Suppressor macrophage treated with lipopolysaccharide for 4 hours (primary cell): ENCODE measurements around the gene HTT.
A peak's percentile ranks its signal among the peaks of the same experiment; 100 is the strongest.

Source experiments
- DNase-seq: peaks from one replicate; pipeline ENCODE4 v3.0.0-alpha.2; 2020

HTT gene

DNA sequence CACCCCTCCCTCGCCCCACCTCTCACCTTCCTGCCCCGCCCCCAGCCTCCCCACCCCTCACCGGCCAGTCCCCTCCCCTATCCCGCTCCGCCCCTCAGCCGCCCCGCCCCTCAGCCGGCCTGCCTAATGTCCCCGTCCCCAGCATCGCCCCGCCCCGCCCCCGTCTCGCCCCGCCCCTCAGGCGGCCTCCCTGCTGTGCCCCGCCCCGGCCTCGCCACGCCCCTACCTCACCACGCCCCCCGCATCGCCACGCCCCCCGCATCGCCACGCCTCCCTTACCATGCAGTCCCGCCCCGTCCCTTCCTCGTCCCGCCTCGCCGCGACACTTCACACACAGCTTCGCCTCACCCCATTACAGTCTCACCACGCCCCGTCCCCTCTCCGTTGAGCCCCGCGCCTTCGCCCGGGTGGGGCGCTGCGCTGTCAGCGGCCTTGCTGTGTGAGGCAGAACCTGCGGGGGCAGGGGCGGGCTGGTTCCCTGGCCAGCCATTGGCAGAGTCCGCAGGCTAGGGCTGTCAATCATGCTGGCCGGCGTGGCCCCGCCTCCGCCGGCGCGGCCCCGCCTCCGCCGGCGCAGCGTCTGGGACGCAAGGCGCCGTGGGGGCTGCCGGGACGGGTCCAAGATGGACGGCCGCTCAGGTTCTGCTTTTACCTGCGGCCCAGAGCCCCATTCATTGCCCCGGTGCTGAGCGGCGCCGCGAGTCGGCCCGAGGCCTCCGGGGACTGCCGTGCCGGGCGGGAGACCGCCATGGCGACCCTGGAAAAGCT, at the start of gene HTT, which contains the start of gene HTT-AS:
Gene HTT (plus strand): TSS at position 604 of the 768 bp plus-strand sequence. CDS start 145 bp downstream, at position 749.
Gene HTT-AS (minus strand): TSS at position 461 of the 768 bp plus-strand sequence.
- DNase-seq, result peak; percentile 98

DNA sequence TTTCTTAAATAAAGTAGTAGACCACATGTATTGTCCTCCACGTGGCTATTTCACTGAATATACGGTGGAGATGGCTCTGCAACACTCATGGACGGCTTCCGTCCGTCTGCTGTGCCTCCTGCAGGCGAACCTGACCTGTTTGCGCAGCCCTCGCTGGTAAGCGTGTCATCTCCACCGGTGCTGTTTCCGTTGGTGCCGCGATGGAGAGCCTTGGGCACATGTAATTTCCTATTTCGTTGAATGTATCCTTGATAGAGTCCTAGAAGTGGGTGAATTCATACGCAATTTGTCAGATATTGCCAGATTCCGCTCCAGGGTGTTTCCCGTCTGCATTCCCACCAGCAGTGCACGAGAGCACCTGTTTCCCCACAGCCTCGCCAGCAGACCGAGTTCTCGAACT, 48.6 kb upstream of the HTT start:
- no peak for DNase-seq

DNA sequence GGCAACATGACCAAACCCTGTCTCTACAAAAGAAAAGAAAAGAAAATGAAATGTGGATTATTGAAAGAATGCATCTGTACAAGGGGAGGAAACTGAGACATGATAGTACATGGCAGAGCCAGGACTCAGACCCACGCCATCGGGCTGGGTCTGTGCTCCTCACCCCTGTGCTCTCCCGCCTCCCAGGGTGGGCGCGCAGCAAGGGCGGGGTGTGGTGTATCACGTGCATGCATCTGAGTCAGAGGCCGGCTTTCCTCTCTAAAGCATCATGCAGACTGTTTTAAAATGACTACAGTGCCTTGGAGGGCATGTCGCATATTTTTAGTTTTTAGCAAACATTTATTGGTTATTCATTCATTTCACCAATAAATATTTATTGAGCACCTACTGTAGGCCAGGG, 47.9 kb upstream of the HTT start:
- DNase-seq, result no peak

DNA sequence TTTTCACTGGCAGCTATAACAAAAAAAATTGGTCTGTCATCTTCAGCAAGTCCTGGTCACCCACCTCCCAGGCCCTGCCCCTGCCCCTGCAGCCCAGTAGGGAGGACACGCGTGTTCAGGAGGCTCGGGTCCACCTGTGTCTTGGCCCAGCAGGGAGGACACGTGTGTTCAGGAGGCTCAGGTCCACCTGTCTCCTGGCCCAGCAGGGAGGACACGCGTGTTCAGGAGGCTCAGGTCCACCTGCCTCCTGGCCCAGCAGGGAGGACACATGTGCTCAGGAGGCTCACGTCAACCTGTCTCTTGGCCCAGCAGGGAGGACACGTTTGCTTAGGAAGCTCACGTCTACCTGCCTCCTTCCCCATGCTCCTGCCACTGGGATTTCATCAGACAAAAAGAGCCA, 45.0 kb upstream of the HTT start:
- no peak for DNase-seq

DNA sequence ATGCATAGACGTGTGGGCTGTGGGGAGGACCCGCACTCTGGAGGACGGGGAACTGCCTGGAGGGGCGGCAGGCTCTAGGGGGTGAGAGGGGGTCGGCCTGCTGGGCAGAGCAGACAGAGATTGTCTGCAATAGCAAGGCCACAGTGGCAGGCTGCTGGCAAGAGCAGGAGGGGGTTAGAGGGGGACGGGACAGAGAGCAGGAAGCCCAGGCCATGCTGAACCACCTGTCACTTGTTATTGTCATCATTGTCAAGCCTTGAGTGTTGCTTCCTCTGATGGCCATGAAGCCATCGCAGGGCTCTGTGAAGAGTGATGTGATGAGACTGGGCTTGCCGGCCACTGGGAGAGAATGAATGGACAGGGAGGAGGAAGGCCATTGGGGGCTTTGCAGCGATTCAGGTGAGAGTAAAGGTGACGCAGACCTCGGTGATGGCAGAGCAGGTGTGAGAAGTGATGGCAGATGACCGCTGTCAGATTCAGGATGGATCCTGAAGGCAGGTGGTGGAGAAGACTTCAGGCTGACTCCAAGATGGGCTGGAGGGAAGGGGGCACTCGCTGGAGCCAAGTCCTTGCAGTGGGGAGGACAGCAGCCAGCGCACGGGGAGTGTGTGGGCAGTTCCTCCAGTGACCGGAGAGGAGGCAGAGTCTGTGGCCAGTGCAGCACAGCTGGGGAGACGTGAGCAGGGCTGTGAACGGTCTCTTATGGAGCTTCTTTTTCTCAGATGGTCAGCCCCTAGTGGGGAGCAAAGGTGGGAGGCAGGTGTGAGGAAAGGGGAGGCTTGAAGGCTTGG, 43.7 kb upstream of the HTT start:
- DNase-seq, result no peak

DNA sequence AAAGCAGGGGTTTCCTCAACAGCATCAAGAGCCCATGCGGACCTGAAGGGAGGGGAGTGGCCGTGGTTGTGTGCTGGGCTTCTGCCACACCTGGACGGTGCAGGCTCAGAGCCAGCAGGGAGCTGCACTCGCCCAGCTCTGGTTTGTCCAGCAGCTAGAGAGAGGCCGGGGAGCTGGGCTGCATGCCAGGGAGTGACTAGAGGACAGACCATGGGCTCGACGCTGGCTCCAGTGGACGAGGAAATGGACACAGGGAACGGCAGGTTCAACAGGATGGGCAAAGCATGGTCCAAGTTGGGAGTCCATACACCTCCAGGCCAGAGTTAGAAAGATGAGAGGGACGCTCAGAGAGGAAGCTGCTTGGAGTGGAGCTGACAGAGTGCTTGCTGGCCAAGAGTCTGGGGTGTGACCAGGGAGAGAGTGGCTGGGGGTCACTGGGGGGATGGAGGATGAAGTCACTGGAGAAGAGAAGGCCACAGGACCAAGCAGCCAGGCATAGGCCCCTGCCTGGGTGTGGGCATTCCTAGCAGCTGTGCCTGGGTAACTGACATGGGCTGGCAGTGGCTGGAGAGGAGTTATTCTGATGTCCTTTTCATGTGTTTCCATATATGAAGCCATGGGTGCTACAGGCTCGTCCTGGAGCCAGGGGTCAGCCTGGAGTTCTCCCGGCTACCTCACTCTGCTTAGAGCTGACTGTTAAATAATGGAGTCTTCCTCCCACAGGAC, 43.0 kb upstream of the HTT start:
- no peak for DNase-seq

DNA sequence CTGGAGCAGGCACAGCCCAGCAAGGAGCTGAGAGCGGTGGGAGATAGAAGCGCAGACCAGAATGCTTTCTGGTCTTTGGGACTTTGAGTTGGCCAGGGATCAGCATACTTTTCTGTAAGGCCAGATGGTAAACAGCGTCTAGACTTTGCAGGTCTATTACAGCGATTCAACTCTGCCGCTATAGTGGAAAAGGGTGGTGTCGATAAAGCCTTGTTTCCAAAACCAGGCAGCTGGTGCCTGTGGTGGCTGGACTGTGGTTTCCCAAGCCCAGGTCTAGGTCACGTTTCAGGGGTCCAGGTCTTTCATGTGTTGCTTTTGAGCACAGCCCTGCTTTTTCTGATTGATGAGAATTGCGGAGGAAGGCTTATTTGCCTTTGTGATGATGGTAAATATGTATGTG, 40.2 kb upstream of the HTT start:
- no peak for DNase-seq

DNA sequence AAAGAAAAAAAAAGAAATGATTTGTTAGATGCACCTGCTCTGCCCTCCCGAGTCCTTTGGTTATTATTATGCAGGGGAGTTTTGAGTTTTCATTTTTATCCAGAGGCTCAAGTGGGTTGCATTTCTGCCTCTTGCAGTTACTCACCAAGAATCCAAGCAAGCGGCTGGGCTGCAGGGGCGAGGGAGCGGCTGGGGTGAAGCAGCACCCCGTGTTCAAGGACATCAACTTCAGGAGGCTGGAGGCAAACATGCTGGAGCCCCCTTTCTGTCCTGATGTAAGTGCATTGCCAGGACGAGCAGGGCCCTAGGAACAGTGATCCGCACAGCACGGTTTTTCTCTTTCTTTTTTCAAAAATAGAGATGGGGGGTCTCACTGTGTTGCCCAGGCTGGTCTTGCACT, 39.2 kb upstream of the HTT start:
- DNase-seq, result no peak

DNA sequence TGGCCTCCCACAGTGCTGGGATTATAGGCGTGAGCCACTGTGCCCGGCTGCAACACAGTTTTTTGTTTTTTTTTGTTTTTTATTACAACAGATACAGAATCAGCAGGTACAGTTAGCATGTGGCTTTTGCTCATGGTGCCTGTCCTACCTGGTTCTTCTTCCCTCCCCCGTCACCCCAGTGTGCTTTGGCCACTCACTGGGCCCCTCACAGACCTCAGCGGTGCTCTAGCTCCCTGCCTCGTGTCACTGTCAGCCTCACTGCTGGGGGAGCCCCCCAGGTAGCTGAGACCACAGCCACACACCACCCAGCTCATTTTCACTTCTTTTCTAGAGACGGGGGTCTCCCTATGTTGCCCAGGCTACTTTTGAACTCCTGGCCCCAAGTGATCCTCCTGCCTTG, 38.8 kb upstream of the HTT start:
- DNase-seq, result no peak

DNA sequence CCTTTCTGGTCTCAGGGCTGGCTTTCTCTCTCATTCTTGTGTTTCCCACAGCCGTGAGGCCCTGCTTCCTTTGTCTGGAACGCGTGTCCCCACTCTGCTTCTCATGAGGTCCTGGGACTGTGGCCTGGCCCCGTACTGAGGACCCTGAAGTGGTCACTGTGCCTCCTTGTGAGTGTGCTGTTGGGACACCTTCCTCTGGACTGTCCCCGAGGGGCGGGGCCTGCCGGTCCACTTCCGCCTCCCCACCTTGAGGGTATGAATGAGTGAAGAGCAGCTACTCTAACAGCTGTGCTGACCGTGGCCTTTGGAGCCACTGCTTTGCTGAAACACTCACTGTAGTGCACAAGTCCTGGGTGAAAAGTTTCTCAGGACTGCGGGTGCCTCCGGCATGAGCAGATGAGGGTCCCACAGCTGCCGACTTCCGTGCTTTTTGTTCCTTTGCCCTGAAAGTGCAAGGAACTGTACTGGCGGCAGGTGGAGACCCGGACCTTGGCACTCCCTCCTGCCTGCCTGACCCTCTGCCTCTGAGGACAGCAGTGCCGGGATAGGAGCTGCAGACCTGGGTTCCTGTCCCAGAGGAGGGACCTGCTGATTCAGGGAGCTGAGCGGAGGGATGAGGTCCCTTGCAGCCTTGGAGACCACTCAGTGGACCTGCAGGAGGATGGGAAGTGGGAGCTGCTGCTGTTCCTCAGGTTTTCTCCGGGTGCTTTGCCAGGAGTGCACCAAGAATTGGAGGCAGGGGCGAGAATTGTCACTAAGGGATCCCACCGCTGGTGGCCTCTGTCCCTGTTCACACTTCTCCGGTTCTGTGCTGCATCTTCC, 38.1 kb upstream of the HTT start:
- no peak for DNase-seq

DNA sequence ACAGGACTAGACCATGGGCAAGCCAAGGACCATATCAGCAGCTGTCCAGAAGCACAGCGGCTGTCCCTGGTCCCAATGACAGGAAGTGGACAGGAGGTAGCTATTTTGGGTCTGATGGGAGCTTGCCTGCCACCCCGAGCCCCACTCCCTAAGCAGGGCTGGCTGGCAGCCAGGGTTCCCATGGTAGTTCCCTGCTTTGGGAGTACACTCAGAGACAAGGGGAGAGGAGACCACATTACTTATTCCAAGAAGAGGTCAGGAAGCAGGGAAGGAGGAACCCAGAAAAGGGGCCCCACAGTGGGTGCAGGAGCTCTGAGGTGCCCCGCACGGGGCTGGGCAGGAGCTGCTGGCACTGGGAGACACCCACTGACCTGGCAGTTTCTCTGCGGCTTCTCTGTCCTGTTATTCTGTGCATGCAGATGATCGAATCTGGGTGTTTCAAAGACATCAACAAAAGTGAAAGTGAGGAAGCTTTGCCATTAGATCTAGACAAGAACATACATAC, 36.5 kb upstream of the HTT start:
- peak; percentile 49 for DNase-seq

DNA sequence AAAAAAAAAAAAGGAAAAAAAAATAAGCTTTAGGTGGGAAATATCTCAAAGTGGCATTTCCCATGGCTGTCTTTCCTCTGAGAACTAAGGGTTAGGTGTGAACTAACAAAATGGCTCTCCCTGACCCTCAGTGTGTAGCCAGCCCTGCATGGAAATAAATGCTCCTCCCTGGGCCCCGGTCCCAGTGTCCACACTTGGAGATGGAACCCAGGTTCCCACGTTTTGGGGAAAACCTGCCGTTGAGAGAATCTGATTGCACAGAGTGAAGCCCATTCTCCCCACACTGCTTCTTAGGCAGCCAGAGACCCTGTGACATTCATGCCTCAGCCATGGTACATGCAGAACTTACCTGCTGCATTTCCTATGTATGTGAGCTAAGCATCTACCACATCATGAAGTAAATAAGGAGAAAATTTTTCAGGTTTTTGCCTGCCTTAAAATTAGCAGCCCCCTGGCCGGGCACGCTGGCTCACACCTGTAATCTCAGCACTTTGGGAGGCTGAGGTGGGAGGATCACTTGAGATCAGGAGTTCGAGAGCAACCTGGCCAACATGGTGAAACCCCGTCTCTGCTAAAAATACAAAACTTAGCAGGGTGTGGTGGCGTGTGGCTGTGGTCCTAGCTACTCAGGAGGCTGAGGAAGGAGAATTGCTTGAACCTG, 34.6 kb upstream of the HTT start:
- no peak for DNase-seq

DNA sequence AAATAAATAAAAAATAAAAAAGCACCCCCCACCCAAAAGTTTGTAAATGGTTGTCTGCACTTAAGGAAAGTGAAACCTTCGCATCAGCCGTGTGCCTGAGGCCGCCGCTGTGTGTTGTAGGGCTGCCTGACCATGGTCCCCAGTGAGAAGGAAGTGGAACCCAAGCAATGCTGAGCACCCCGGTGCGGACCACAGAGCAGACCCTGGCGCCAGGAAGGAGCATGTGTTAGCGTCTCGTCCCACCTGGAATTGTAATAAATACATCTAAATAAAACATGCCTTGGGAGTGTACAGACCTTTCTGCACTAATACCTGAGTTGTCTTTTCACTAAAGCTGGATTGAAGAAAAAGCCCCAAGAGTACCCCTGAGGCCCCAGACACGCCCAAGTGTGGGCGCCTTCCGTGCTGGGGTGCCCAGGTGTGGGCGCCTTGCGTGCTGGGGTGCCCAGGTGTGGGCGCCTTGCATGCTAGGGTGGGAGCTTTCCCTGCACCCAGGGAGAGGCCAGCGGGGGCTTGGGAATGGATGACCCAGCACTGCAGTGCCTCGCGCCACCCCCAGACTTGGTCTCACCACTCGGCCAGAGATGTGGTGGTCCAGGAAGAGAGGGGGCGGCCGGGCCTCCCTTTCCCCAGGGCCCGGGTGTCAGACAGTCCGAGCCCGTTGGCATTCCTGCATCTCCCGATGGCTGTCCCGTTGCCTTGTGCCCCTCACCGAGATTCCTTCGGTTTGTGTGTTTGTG, 33.9 kb upstream of the HTT start:
- no peak for DNase-seq

DNA sequence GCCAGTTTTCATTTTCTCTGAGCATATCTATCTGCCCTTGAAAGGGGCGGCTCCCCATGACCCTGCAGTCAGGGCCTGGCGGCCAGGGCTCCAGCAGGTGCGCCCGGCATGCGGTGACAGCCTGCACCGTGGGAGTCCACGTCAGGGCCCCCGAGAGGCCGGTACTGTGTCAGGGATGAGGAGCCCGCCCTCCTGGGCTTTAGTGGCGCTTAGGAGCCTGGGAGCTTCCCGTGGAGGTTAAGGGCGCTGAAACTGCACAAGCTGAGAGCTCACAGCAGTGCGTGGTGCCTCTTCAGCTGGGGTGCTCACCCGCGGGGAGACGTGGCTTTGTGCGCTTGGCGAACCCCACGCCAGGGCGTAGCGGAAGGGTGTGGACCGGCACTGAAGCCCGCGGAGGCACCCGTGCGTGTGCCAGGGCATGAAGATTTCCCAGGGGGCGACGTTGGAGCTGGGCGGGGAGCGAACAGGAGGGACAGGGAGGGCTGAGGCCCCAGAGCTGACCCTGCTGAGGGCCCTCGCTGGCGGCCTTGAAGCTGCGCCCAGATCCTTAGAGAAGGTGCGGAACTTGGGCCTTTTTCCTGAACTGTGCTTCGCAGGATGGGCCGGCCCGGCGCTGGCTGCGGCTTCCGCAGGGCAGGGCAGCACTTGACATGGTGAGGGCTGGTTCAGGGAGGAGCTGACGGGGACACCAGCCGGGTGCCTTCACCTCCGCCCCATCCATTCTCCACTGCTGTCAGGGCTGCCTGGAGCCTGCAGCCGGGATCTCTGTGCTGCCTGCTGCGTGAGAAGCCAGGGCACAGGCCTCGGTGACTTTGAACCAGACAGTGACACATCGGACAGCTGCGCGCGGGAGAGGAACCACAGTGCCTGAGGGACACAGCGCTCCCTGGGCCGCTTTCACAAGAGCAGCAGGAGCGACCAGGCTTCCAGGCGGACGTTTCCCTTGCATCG, 33.0 kb upstream of the HTT start:
- DNase-seq, result peak; percentile 77

DNA sequence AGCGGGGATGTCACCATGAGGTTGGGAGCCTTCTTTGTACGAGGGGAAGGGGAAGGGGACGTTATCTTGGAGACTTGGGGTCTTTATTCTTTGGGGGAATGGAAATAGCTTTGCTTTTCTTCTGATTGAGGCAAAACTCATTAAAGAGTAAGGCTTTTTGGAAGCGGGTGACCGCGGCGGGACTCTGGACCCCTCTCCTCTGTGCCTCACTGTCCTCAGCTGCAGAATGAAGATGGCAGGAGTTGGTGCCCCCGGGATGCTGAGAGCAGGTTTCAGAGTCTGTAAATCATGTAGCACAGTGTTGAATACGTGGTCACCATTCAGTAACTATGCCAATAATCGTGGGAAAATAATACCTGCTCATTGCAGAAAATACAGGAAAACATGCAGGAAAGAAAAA, 32.3 kb upstream of the HTT start:
- no peak for DNase-seq

DNA sequence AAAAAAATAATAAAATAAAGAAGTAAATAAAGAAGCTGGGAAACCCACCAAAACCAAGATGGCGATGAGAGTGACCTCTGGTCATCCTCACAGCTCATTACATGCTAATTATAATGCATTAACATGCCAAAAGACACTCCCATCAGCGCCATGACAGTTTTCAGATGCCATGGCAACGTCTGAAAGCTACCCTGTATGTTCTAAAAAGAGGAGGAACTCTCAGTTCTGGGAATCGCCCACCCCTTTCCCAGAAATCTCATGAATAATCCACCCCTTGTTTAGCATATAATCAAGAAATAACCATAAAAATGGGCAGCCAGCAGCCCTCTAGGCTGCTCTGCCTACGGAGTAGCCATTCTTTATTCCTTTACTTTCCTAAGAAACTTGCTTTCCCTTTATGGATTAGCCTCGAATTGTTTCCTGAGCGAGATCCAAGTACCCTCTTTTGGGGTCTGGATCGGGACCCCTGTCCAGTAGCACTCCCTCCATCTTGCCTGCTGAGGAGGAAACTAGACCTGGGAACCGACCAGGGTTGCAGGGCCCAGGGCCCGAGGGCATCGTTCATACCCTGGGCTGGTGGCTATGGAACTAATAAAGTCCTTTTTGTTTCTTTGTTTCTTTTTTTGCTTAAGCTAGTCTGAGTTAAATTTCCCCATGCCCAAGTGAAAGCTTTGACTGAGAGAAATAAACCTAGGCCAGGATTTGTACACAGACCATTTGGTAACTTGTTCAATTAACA, 31.0 kb upstream of the HTT start:
- no peak for DNase-seq

DNA sequence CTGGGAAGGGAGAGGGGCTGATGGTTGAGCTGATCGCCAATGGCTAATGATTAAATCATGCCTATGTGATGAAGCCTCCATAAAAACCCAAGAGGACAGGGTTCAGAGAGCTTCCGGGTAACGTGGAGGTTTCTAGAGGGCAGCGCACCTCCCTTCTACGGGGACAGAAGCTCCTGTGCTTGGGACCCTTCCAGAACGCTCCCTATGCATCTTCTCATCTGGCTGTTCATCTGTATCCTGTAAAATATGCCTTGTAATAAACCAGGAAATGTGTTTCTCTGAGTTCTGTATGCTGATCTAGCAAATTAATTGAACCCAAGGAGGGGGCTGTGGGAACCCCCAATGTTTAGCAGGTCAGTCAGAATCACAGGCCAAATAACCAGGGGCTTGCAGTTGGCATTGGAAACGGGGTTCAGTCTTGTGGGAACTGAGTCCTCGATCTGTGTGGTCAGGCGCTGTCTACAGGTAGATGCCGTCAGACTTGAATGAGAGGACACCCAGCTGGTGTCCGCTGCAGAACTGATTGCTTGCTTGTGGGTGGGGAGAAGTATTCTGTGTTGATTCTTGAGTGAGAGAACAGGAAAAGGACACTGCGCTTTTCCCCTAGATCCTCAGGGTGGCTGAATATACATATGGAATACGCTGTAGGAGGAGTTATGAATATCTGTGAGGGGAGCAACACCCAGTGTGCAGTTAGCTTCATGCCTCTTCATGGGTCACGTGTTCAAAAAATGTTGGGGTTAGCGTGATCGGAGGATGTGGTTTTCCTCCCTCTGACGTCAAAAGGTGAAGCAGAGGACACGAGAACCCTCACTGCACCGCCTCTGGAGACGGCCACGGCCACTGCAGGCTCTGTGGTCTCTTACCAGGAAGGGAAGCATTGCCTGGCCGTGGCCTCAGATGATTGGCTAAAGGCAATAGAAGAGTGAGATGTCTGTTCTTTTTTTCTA, 29.3 kb upstream of the HTT start:
- DNase-seq, result peak; percentile 61

DNA sequence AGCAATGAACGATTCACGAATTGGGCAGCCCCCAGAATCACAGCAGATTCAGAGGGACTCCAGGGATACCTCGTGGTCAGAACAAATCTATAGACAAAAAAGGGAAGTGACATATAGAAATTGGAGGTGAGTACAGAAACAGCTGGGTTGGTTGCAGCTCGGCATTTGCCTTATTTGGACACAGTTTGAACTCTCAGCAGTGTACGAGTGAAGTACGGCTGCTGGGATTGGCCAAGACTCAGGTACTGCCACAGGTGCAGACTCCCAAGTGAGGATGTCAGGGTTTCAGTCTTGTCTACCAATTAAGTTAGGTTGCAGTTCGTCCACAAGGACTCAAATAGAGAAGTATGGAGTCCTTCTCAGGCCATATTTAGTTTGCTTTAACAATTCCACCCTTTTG, 28.3 kb upstream of the HTT start:
- DNase-seq, result no peak
